HUES64 (cell line): ENCODE results near the gene POLK.
"Not testable (repeated sequence)": the region's sequence is repeated elsewhere in the genome, so short reads cannot be mapped to it uniquely, and the experiment has no call there.

Source experiments
- H3K27ac ChIP-seq: 2 replicates; pipeline ENCODE4 v1.7.0; 2013; ENCODE audit warnings: low read depth, low read length, inconsistent platforms
- H3K27me3 ChIP-seq: 2 replicates; pipeline ENCODE4 v1.6.1; 2013; ENCODE audit warnings: mild to moderate bottlenecking, low read length; ENCODE audit not compliant: insufficient read depth
- H3K36me3 ChIP-seq: 2 replicates; pipeline ENCODE4 v1.6.1; 2013; ENCODE audit warnings: mild to moderate bottlenecking, low read length; ENCODE audit not compliant: insufficient read depth
- H3K4me1 ChIP-seq: 2 replicates; pipeline ENCODE4 v1.6.1; 2013; ENCODE audit warnings: mild to moderate bottlenecking, low read length, moderate library complexity; ENCODE audit not compliant: insufficient read depth
- H3K4me3 ChIP-seq: 2 replicates; pipeline ENCODE4 v1.5.1; 2013; ENCODE audit warnings: mild to moderate bottlenecking, low read length, moderate library complexity
- H3K9ac ChIP-seq: 2 replicates; pipeline ENCODE4 v1.6.1; 2013; ENCODE audit warnings: mild to moderate bottlenecking, low read depth, low read length
- H3K9me3 ChIP-seq: 2 replicates; pipeline ENCODE4 v1.6.1; 2013; ENCODE audit warnings: low read depth, low read length; ENCODE audit not compliant: insufficient read depth
- WGBS: fragments of 150-250, 120-280 bp; methylation state at CpG from one replicate; pipeline ENCODE4 v1.1.7; 2013; ENCODE audit warnings: missing lambda C conversion rate; 5-methylcytosine and 5-hydroxymethylcytosine counted together

The POLK gene

DNA sequence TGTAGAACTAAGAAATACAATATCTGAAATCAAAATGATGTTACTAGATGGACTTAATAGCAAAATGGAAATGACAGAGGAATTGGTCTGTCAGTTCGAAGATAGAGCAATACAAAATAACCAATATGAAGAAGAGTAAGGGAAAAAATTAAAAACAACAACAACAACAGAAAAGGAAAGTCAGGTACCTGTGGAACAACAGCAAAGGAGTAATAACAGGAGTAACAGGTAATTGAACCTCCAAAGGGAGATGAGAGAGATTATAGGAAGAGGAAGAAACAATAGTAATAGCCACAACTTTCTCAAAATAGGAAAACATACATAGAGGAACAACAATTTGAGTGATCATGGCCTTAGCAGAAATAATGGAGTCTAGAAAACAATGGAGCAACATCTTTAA, 13.7 kb downstream of the POLK start:
- H3K36me3 ChIP-seq = no peaks in the 10 kb centered on the region
- H3K27ac ChIP-seq = no peak overlapping the region
- H3K4me3 ChIP-seq = no peak overlapping the region
- H3K27me3 ChIP-seq = no peaks in the 10 kb centered on the region
- H3K4me1 ChIP-seq = no peaks in the 10 kb centered on the region
- H3K9ac ChIP-seq = no peak overlapping the region
- no CpG with 5 or more reads among the region's 1 CpG for WGBS
- H3K9me3 ChIP-seq = peaks cover 13% of the 10 kb centered on the region; the same call in 1 of the 2 replicates

DNA sequence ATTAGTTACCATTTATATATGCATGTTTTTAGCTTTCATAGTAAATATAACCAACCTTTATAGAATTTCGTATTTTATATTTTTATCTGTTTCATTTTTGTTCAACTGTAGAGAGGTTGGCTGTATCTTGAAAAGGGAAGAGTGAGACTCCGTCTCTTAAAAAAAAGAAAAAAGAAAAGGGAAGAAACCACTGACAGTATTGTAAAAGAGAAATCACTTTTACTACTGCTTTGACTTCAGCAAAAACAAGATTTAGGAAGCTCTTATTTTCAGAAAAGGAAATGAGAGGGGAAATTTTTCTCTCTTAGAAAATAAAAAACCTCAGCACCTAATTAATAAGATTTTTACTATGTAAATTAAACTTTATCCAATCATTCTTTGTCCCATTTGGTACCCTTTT, 14.4 kb downstream of the POLK start:
- H3K9me3 ChIP-seq = peaks cover 8% of the 10 kb centered on the region; the same call in 1 of the 2 replicates
- no CpG with 5 or more reads among the region's 2 CpGs for WGBS
- no peaks in the 10 kb centered on the region for H3K4me1 ChIP-seq
- H3K4me3 ChIP-seq = no peak overlapping the region
- H3K36me3 ChIP-seq = no peaks in the 10 kb centered on the region
- no peaks in the 10 kb centered on the region for H3K27me3 ChIP-seq
- H3K27ac ChIP-seq = no peak overlapping the region
- no peak overlapping the region for H3K9ac ChIP-seq

DNA sequence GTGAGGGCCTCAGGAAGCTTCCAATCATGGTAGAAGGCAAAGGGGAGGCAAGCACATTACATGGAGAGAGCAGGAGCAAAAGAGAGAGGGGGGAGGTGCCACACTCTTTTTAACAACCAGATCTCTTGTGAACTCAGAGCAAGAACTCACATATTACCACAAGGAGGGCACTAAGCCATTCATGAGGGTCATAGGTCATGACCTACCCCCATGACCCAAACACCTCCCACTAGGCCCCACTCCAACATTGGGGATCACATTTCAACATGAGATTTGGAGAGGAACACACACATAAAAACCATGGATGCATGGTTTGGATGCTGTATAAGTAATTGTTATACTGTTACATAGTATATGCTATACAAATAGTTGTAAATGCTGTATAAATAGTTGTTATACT, 17.5 kb downstream of the POLK start:
- no peaks in the 10 kb centered on the region for H3K4me1 ChIP-seq

DNA sequence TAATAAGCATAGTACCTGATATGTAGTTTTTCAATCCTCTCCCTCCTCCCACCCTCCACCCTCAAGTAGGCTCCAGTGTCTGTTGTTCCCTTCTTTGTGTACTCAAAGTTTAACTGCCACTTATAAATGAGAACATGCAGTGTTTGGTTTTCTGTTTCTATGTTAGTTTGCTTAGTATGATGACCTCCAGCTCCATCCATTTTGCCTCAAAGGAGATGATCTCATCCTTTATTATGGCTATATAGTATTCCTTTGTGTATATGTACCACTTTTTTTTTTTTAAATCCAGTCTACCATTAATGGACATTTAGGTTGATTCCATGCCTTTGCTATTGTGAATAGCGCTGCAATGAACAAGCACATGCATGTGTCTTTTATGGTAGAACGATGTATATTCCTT, 20.5 kb downstream of the POLK start:
- no peak overlapping the region for H3K4me3 ChIP-seq
- H3K27me3 ChIP-seq = no peaks in the 10 kb centered on the region
- H3K9me3 ChIP-seq = peaks cover 2% of the 10 kb centered on the region; the same call in 1 of the 2 replicates
- peaks cover 8% of the 10 kb centered on the region; the same call in 1 of the 2 replicates for H3K4me1 ChIP-seq
- H3K36me3 ChIP-seq = no peaks in the 10 kb centered on the region
- no peak overlapping the region for H3K27ac ChIP-seq
- H3K9ac ChIP-seq = no peak overlapping the region
- 89% methylated on average over 2 of the region's 2 CpGs for WGBS

More for the DNA sequence above, 17.5 kb downstream of the POLK start:
- Histone ChIP-seq H3K9me3 (peaks cover 2% of the 10 kb centered on the region; the same call in 1 of the 2 replicates), H3K27me3 (no peaks in the 10 kb centered on the region), H3K36me3 (no peaks in the 10 kb centered on the region), H3K27ac (no peak overlapping the region), H3K9ac (no peak overlapping the region), H3K4me3 (no peak overlapping the region)

DNA sequence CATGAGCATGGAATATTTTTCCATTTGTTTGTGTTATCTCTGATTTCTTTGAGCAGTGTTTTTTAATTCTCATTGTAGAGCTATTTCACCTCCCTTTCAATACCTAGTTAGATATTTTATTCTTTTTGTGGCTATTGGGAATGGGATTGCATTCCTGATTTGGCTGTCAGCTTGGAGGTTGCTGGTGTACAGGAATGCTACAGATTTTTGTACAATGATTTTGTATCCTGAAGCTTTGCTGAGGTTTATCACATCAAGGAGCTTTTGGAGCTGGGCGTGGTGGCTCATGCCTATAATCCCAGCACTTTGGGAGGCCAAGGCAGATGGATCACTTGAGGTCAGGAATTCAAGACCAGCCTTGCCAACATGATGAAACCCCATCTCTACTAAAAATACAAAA, 22.0 kb downstream of the POLK start:
- H3K9me3 ChIP-seq, H3K27me3 ChIP-seq, H3K4me3 ChIP-seq, H3K4me1 ChIP-seq, H3K36me3 ChIP-seq, H3K27ac ChIP-seq, H3K9ac ChIP-seq: not testable (repeated sequence)
- 96% methylated on average over 1 of the region's 1 CpG for WGBS

DNA sequence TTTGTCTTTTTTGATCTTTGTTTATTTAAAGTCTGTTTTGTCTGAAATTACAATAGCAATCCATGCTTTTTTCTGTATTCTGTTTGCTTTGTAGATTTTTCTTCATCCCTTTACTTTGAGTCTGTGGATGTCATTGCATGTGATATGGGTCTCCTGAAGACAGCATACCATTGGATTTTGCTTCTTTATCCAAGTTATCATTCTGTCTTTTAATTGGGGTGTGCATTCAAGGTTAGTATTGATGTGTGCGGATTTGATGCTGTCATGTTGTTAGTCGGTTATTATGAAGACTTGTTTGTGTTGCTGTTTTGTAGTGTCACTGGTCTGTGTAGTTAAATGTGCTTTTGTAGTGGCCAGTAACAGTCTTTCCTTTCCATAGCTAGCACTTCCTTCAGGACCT, 23.0 kb downstream of the POLK start:
- peaks cover 2% of the 10 kb centered on the region; the same call in 1 of the 2 replicates for H3K9me3 ChIP-seq
- H3K4me1 ChIP-seq = peaks cover 8% of the 10 kb centered on the region; the same call in 1 of the 2 replicates
- WGBS = 63% methylated on average over 2 of the region's 2 CpGs
- no peak overlapping the region for H3K9ac ChIP-seq
- H3K4me3 ChIP-seq = no peak overlapping the region
- no peaks in the 10 kb centered on the region for H3K36me3 ChIP-seq
- no peaks in the 10 kb centered on the region for H3K27me3 ChIP-seq
- H3K27ac ChIP-seq = no peak overlapping the region

DNA sequence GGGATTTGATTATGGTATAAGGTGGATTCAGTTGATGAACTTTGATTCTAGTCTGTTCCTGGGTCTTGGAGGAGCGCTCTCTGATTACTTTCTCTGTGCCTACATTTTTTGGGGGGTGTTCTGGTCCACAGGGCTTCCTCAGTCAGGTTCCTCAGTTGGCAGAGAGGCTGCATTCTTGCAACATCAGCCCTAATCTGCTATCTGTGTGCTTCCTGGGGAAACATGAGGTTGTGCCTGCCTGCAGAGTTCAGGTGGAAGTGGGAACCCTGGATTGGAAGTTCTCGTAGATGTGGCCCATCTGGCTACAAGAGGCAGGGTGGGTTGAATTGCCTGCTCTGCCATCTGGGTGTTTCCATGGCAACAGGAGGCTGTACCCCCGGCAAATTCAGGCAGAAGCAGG, 24.5 kb downstream of the POLK start:
- WGBS = 91% methylated on average over 3 of the region's 3 CpGs
- no peaks in the 10 kb centered on the region for H3K36me3 ChIP-seq
- H3K9me3 ChIP-seq = peaks cover 2% of the 10 kb centered on the region; the same call in 1 of the 2 replicates

DNA sequence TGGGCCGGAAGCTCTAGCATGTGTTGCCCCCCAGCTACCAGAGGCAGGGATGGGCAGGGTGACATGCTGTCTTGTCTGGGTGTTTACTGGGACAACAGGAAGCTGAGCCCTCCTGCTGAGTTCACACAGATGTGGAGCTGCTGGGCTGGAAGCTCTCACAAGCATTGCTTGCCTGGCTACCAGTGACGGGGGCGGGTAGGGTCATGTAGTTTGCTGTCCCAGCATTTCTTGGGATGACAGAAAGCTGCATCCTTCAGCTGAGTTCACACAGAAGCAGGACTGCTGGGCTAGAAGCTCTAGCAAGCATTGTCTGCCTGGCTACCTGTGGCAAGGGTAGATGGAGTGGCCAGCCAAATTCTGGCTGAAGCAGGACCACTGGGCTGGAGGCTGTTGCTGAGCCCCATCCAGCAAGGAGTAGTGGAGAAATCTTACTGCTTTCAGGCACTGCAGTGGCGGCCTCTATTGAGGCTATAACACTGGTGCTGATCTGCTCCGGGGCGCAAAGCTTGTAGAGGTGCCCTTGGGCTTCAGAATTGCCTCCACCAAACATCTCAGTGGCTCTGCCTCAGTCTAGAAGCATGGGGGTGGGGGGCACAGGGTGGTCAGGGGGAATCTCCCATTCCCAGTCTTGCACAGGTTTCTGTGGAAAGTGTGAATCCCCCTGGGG, 25.1 kb downstream of the POLK start:
- H3K36me3 ChIP-seq = no peaks in the 10 kb centered on the region
- H3K4me1 ChIP-seq = peaks cover 8% of the 10 kb centered on the region; the same call in 1 of the 2 replicates
- no peak overlapping the region for H3K4me3 ChIP-seq
- H3K27ac ChIP-seq = no peak overlapping the region; the same call in 1 of the 2 replicates
- WGBS = 85% methylated on average over 6 of the region's 6 CpGs
- no peak overlapping the region for H3K9ac ChIP-seq
- H3K27me3 ChIP-seq = no peaks in the 10 kb centered on the region
- H3K9me3 ChIP-seq = peaks cover 2% of the 10 kb centered on the region; the same call in 1 of the 2 replicates

More for the DNA sequence above, 24.5 kb downstream of the POLK start:
- Histone ChIP-seq H3K27ac (no peak overlapping the region), H3K27me3 (no peaks in the 10 kb centered on the region), H3K4me1 (peaks cover 8% of the 10 kb centered on the region; the same call in 1 of the 2 replicates), H3K4me3 (no peak overlapping the region), H3K9ac (no peak overlapping the region)

DNA sequence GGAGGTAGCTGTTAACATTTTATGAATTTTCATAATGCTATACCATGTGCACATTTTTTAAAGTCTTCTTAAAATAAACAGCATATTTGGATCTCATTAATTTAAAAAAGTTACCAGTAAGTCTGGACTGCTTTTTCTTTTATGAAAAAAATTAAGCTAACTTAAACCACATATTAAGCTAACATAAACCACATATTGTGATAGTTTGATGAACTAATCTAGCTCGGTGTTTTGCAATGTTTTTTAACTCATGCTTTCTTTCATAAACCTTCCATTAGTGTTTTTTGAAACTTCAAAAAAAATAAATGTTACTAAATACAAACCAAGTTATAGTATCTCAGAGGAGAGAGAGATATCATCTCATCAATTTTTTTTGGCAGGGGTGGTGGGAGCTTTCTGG, 26.5 kb downstream of the POLK start:
- Histone ChIP-seq H3K36me3 (no peaks in the 10 kb centered on the region), H3K27ac (no peak overlapping the region), H3K4me3 (no peak overlapping the region), H3K9me3 (no peaks in the 10 kb centered on the region), H3K27me3 (no peaks in the 10 kb centered on the region), H3K9ac (no peak overlapping the region), H3K4me1 (peaks cover 8% of the 10 kb centered on the region; the same call in 1 of the 2 replicates)
- WGBS = 100% methylated on average over 1 of the region's 1 CpG

DNA sequence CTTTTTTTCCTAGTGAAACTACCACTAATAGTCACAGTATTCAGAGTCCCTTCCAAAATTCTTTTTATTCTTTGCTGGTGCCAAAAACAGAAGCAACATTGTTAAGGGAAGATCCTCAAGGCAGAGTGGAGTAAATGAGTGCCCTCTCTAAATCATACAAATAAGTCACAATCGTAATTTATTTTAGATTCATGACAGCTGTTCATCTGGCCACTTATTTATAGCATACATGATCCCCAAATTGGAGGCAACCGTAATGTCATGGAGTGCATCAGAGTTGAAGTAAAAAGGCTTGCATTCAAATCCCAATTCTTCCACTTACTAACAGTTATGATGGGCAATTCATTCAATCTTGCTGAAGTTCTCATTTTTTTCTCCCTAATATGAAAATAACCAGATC, 33.4 kb downstream of the POLK start:
- Histone ChIP-seq H3K9me3 (no peaks in the 10 kb centered on the region), H3K27me3 (no peaks in the 10 kb centered on the region), H3K4me3 (no peak overlapping the region), H3K9ac (no peak overlapping the region), H3K36me3 (no peaks in the 10 kb centered on the region), H3K4me1 (no peaks in the 10 kb centered on the region), H3K27ac (no peak overlapping the region)
- WGBS = 96% methylated on average over 2 of the region's 2 CpGs

DNA sequence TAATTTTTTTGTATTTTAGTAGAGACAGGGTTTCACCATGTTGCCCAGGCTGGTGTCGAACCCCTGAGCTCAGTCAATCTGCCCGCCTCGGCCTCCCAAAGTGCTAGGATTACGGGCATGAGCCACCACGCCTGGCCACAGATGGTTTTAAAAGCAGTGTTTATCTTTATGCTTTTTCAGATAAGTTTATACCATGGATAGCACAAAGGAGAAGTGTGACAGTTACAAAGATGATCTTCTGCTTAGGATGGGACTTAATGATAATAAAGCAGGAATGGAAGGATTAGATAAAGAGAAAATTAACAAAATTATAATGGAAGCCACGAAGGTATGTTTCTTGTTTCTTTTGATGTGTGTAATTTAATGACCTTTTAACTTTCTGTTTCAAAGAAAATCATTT, 35.1 kb downstream of the POLK start:
- H3K36me3 ChIP-seq = no peaks in the 10 kb centered on the region
- H3K4me1 ChIP-seq = no peaks in the 10 kb centered on the region
- no peaks in the 10 kb centered on the region for H3K27me3 ChIP-seq
- H3K27ac ChIP-seq = no peak overlapping the region
- H3K9ac ChIP-seq = no peak overlapping the region
- H3K9me3 ChIP-seq = no peaks in the 10 kb centered on the region
- H3K4me3 ChIP-seq = no peak overlapping the region
- WGBS = 94% methylated on average over 6 of the region's 6 CpGs

DNA sequence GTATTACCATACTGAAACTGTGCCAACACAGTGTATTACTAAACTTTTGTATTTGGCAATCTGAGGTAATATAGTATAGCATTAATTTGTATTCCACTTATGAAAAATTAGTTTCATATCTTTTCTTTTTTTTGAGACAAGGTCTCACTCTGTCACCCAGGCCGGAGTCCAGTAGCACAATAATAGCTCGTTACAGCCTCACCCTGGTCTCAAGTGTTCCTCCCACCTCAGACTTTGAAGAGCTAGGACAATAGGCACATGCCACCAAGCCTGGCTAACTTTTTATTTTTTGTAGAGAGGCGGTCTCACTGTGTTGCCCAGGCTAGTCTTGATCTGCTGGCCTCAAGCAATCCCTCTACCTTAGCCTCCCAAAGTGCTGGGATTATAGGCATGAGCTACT, 36.1 kb downstream of the POLK start:
- Histone ChIP-seq H3K27me3 (no peaks in the 10 kb centered on the region), H3K36me3 (peaks cover 6% of the 10 kb centered on the region), H3K4me3 (no peak overlapping the region), H3K9me3 (no peaks in the 10 kb centered on the region), H3K4me1 (no peaks in the 10 kb centered on the region), H3K27ac (no peak overlapping the region), H3K9ac (no peak overlapping the region)
- 92% methylated on average over 3 of the region's 3 CpGs for WGBS
